NB4 (cell line): Measurements from ENCODE around the gene SPTBN5.

Source experiments
- MYC ChIP-seq: IDR thresholded peaks from 2 replicates; pipeline ENCODE4 v1.6.1; 2011; ENCODE audit warnings: low read depth, low read length
- TF ChIP-seq, protein P1 (sequence below): IDR thresholded peaks from one replicate; pipeline ENCODE4 v1.5.1; 2012; ENCODE audit warnings: low read depth, low read length

DNA sequence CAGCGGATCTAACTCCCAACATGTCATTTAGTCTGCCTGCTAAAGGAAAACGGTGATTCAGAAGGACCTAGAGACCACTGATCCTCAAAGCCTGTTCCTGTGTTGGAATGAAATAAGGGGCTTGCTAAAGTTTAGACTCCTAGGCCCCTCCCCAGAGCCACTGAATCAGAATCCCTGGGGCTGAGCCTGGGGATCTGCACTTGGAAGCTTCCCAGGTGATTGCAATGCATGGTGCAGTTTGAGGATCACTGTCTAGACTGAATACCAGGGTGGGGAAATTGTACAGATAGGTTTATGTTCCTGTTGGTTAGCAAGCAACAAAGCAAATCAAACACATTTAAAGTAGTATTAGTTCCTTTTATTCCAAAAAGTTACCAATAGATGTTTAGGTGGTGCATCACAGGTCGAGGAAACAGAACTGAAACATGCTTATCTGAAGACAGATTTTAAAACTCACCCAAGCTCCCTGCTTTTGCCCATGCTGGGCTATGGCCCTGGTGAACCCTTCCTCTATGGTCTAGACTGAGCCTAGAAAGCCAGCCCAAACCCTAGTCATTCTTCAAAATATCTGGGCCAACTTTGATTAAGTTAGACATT lies 29.6 kb upstream of the SPTBN5 start:
- TF ChIP-seq MYC = no peak
- TF ChIP-seq, protein P1, sequence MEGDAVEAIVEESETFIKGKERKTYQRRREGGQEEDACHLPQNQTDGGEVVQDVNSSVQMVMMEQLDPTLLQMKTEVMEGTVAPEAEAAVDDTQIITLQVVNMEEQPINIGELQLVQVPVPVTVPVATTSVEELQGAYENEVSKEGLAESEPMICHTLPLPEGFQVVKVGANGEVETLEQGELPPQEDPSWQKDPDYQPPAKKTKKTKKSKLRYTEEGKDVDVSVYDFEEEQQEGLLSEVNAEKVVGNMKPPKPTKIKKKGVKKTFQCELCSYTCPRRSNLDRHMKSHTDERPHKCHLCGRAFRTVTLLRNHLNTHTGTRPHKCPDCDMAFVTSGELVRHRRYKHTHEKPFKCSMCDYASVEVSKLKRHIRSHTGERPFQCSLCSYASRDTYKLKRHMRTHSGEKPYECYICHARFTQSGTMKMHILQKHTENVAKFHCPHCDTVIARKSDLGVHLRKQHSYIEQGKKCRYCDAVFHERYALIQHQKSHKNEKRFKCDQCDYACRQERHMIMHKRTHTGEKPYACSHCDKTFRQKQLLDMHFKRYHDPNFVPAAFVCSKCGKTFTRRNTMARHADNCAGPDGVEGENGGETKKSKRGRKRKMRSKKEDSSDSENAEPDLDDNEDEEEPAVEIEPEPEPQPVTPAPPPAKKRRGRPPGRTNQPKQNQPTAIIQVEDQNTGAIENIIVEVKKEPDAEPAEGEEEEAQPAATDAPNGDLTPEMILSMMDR = no peak
